H1 (cell line): ENCODE measurements around the gene RPRML. TPM values are rescaled to one million over a fixed set of nuclear protein-coding genes. Genes with fewer than 3 reads are reported as not detected.
A peak's percentile ranks its signal among the peaks of the same experiment; 100 is the strongest.

Experiments
- CTCF ChIA-PET: fragments of 300-600 bp; sonication (Branson Sonifier 250); formaldehyde crosslinking; loops from one replicate; lab custom pipeline; 2021; ENCODE audit not compliant: partially characterized antibody; lab: Charles Lee
- POLR2A ChIA-PET: fragments of 300-600 bp; sonication (Branson Sonifier 250); formaldehyde crosslinking; loops from one replicate; lab custom pipeline; 2021; ENCODE audit warnings: inconsistent platforms; ENCODE audit not compliant: partially characterized antibody; lab: Charles Lee
- DNase-seq, 2 experiments: peaks; one replicate each; pipeline versions ENCODE4 v3.0.0 to v3.0.0-alpha.2; 2010 to 2022; ENCODE audit warnings: low spot score in 2 of 2, low read depth in 1 of 2, mixed read lengths in 1 of 2
- FAIRE-seq: peaks from 2 replicates; lab custom pipeline; 2011; peaks lifted over from hg19 to GRCh38; lab: Jason Lieb, UNC
- H2AFZ ChIP-seq: 2 replicates; pipeline ENCODE4 v1.8.1; 2012; ENCODE audit warnings: low read length, inconsistent platforms
- H2AK5ac ChIP-seq: 2 replicates; pipeline ENCODE4 v1.6.1; 2013; ENCODE audit warnings: low read depth, low read length
- H2BK120ac ChIP-seq: replicated peaks from 2 replicates; pipeline ENCODE3; 2013; ENCODE audit warnings: low read depth, low read length, inconsistent platforms
- H2BK12ac ChIP-seq: 2 replicates; pipeline ENCODE4 v1.6.1; 2013; ENCODE audit warnings: low read depth, low read length
- H2BK15ac ChIP-seq: 2 replicates; pipeline ENCODE4 v1.6.1; 2013; ENCODE audit warnings: low read length
- H2BK20ac ChIP-seq: 2 replicates; pipeline ENCODE4 v1.6.1; 2013; ENCODE audit warnings: low read length
- H2BK5ac ChIP-seq: 2 replicates; pipeline ENCODE4 v1.6.1; 2013; ENCODE audit warnings: low read depth, low read length
- H3K14ac ChIP-seq: 2 replicates; pipeline ENCODE4 v1.6.1; 2013; ENCODE audit warnings: inconsistent platforms; ENCODE audit not compliant: insufficient read length
- H3K18ac ChIP-seq: 2 replicates; pipeline ENCODE4 v1.6.1; 2013; ENCODE audit warnings: low read length; ENCODE audit errors: extremely low read depth
- H3K23ac ChIP-seq: 2 replicates; pipeline ENCODE4 v1.6.1; 2013; ENCODE audit warnings: inconsistent platforms; ENCODE audit not compliant: insufficient read length
- H3K23me2 ChIP-seq: 2 replicates; pipeline ENCODE4 v1.6.1; 2013; ENCODE audit warnings: low read depth, low read length
- H3K27ac ChIP-seq: 2 replicates; pipeline ENCODE4 v1.6.1; 2011; ENCODE audit warnings: low read depth, low read length, inconsistent platforms
- H3K27me3 ChIP-seq, 4 experiments: replicated peaks in 1 of 4; 1 replicate in 1 of 4; 2 replicates in 3 of 4; pipeline versions ENCODE4 v1.6.1 to v1.8.1; 2011 to 2013; ENCODE audit warnings: low read length in 3 of 4, mild to moderate bottlenecking in 3 of 4, inconsistent platforms in 2 of 4, mixed read lengths in 2 of 4, moderate library complexity in 1 of 4; ENCODE audit not compliant: control insufficient read depth in 3 of 4, insufficient read depth in 3 of 4; ENCODE audit errors: extremely low read depth in 1 of 4
- H3K36me3 ChIP-seq, 4 experiments: 2 replicates each; pipeline versions ENCODE4 v1.6.1 to v1.8.1; 2011 to 2013; ENCODE audit warnings: mild to moderate bottlenecking in 4 of 4, low read length in 3 of 4, moderate library complexity in 2 of 4, control low read depth in 1 of 4, inconsistent platforms in 1 of 4; ENCODE audit not compliant: insufficient read depth in 4 of 4, control insufficient read depth in 2 of 4
- H3K4ac ChIP-seq: replicated peaks from 2 replicates; pipeline ENCODE3; 2013; ENCODE audit warnings: low read length, low read depth, mixed read lengths, inconsistent platforms; ENCODE audit not compliant: insufficient read length
- H3K4me1 ChIP-seq, 4 experiments: replicated peaks in 1 of 4; 1 replicate in 1 of 4; 2 replicates in 3 of 4; pipeline versions ENCODE4 v1.6.1 to v1.8.1; 2011 to 2013; ENCODE audit warnings: low read length in 3 of 4, inconsistent platforms in 2 of 4, mixed read lengths in 1 of 4; ENCODE audit not compliant: insufficient read depth in 4 of 4, control insufficient read depth in 3 of 4
- H3K4me2 ChIP-seq, 2 experiments: 2 replicates each; pipeline versions ENCODE4 v1.6.1 to v1.8.1; 2011 to 2013; ENCODE audit warnings: low read depth in 2 of 2, low read length in 2 of 2, control low read depth in 1 of 2, inconsistent platforms in 1 of 2, mild to moderate bottlenecking in 1 of 2; ENCODE audit not compliant: insufficient read depth in 1 of 2
- H3K4me3 ChIP-seq, 4 experiments: fragments of 200-600, 300-600 bp in 1 of 4; sonication (generic), shearing (Covaris generic), sonication (Bioruptor Twin) in 1 of 4; 2 replicates each; pipeline versions ENCODE4 v1.5.1 to v1.8.1; 2011 to 2016; ENCODE audit warnings: low read length in 4 of 4, low read depth in 3 of 4, control low read depth in 2 of 4, inconsistent platforms in 2 of 4, mild to moderate bottlenecking in 2 of 4, mixed read lengths in 1 of 4, moderate library complexity in 1 of 4; ENCODE audit not compliant: insufficient read depth in 2 of 4; ENCODE audit errors: extremely low read depth in 1 of 4
- H3K56ac ChIP-seq: replicated peaks from 2 replicates; pipeline ENCODE3; 2013; ENCODE audit warnings: low read depth, mild to moderate bottlenecking, mixed read lengths, low read length, inconsistent platforms; ENCODE audit not compliant: insufficient read length
- H3K79me1 ChIP-seq: 2 replicates; pipeline ENCODE4 v1.6.1; 2013; ENCODE audit warnings: low read depth, low read length, control low read depth
- H3K79me2 ChIP-seq, 2 experiments: 2 replicates each; pipeline versions ENCODE4 v1.6.1 to v1.8.1; 2012 to 2013; ENCODE audit warnings: low read length in 2 of 2, mild to moderate bottlenecking in 2 of 2, inconsistent platforms in 1 of 2; ENCODE audit not compliant: insufficient read depth in 2 of 2, control insufficient read depth in 1 of 2
- H3K9ac ChIP-seq, 4 experiments: replicated peaks in 1 of 4; 1 replicate in 1 of 4; 2 replicates in 3 of 4; pipeline versions ENCODE4 v1.6.1 to v1.8.1; 2011 to 2013; ENCODE audit warnings: low read depth in 3 of 4, low read length in 3 of 4, control low read depth in 2 of 4, mild to moderate bottlenecking in 2 of 4, moderate library complexity in 2 of 4, inconsistent platforms in 1 of 4; ENCODE audit errors: extremely low read depth in 1 of 4
- H3K9me3 ChIP-seq, 2 experiments: 2 replicates each; pipeline versions ENCODE4 v1.6.1 to v1.8.1; 2012 to 2013; ENCODE audit warnings: mild to moderate bottlenecking in 2 of 2, moderate library complexity in 2 of 2, control low read depth in 1 of 2, inconsistent platforms in 1 of 2, low read depth in 1 of 2, low read length in 1 of 2, mixed read lengths in 1 of 2; ENCODE audit not compliant: insufficient read depth in 2 of 2
- H4K20me1 ChIP-seq, 2 experiments: replicated peaks in 1 of 2; 2 replicates each; pipeline versions ENCODE3 to v1.8.1; 2011 to 2013; ENCODE audit warnings: inconsistent platforms in 2 of 2, low read length in 2 of 2, mild to moderate bottlenecking in 1 of 2; ENCODE audit not compliant: insufficient read depth in 2 of 2, control insufficient read depth in 1 of 2
- H4K5ac ChIP-seq: 2 replicates; pipeline ENCODE4 v1.6.1; 2013; ENCODE audit warnings: low read length, low read depth, mixed read lengths, inconsistent platforms; ENCODE audit not compliant: insufficient read length
- H4K8ac ChIP-seq: 2 replicates; pipeline ENCODE4 v1.8.0; 2013; ENCODE audit warnings: mild to moderate bottlenecking, moderate library complexity, low read length, inconsistent platforms; ENCODE audit not compliant: insufficient read depth; ENCODE audit errors: extremely low read depth
- H4K91ac ChIP-seq: replicated peaks from 2 replicates; pipeline ENCODE3; 2013; ENCODE audit warnings: low read length, mixed read lengths, inconsistent platforms; ENCODE audit not compliant: insufficient read length
- BRCA1 ChIP-seq: IDR thresholded peaks from 2 replicates; pipeline ENCODE4 v1.6.1; 2012; ENCODE audit warnings: low read depth, low read length, improper control_type of control experiment
- CBX8 ChIP-seq: fragments of 300-800, 300-1000 bp; sonication (generic); IDR thresholded peaks from 2 replicates; pipeline ENCODE4 v1.7.1; 2016; ENCODE audit warnings: low read depth, low read length, borderline replicate concordance
- E2F6 ChIP-seq: IDR thresholded peaks from 2 replicates; pipeline ENCODE4 v1.6.1; 2012; ENCODE audit warnings: inconsistent platforms
- KDM1A ChIP-seq: fragments of 200-600, 300-600 bp; sonication (generic); IDR thresholded peaks from 2 replicates; pipeline ENCODE4 v1.7.1; 2016; ENCODE audit warnings: mild to moderate bottlenecking, low read length, borderline replicate concordance
- MAX ChIP-seq: IDR thresholded peaks from 2 replicates; pipeline ENCODE4 v1.6.1; 2012; ENCODE audit warnings: inconsistent platforms
- NANOG ChIP-seq: IDR thresholded peaks from 2 replicates; pipeline ENCODE4 v1.6.1; 2011; ENCODE audit warnings: low read length, low read depth, mild to moderate bottlenecking, inconsistent platforms; ENCODE audit not compliant: insufficient read depth, poor library complexity, severe bottlenecking
- SIN3A ChIP-seq, 2 experiments: IDR thresholded peaks in 1 of 2; conservative IDR thresholded peaks in 1 of 2; 2 replicates each; pipeline ENCODE4 v1.6.1; 2011 to 2012; ENCODE audit warnings: low read length in 2 of 2, improper control_type of control experiment in 1 of 2, low read depth in 1 of 2, mild to moderate bottlenecking in 1 of 2
- YY1 ChIP-seq: IDR thresholded peaks from 2 replicates; pipeline ENCODE4 v1.6.1; 2011; ENCODE audit warnings: low read depth, mild to moderate bottlenecking, low read length
- WGBS, 2 experiments: shearing (Covaris generic) in 1 of 2; methylation state at CpG; one replicate each; pipeline versions ENCODE4 v1.1.6 to v1.1.7; 2013 to 2015; ENCODE audit warnings: low lambda C conversion rate in 2 of 2, mixed read lengths in 2 of 2, inconsistent platforms in 1 of 2, low coverage in 1 of 2, missing lambda C conversion rate in 1 of 2; ENCODE audit not compliant: insufficient replicate concordance in 2 of 2, insufficient coverage in 1 of 2, insufficient read length in 1 of 2; ENCODE audit errors: extremely low coverage in 1 of 2, missing lambda C conversion rate in 1 of 2; 5-methylcytosine and 5-hydroxymethylcytosine counted together
- polyA plus RNA-seq, 7 experiments: library from polyadenylated mRNA; depleted of rRNA in 3 of 7; stranded (reverse) in 5 of 7; unstranded in 2 of 7; fragments of >200 nt in 5 of 7; fragments of 200-250 nt in 2 of 7; gene quantifications; 1 replicate in 5 of 7; 2 replicates in 1 of 7; 4 replicates in 1 of 7; pipeline versions ENCODE4 v1.2.1 to v1.2.3, GENCODE V29; 2011 to 2013; ENCODE audit warnings: missing spikeins in 2 of 7, mixed read lengths in 2 of 7
- total RNA-seq: library from RNA; stranded (reverse); fragmentation: NEBNext Ultra II Directional; extraction: Animal tissue kit (Norgen Biotek cat#: 25700); gene quantifications from 2 replicates; pipeline ENCODE4 v1.2.1, GENCODE V29; 2021
- TF ChIP-seq, protein P1 (sequence below), 3 experiments: IDR thresholded peaks; 1 replicate in 2 of 3; 2 replicates in 1 of 3; pipeline versions ENCODE4 v1.5.1 to v1.6.1; 2011; ENCODE audit warnings: low read length in 3 of 3, mild to moderate bottlenecking in 3 of 3, inconsistent platforms in 2 of 3, low read depth in 1 of 3, moderate library complexity in 1 of 3; ENCODE audit not compliant: insufficient read depth in 1 of 3; ENCODE audit errors: control extremely low read depth in 1 of 3

The RPRML gene
- total and polyA plus RNA-seq, 2 of the 8 experiments (the other 6 are each of a cell fraction or from before 2014, with no cell fraction given): 3.5 to 5.5 TPM

- Histone ChIP-seq H3K4me1 (peaks cover 0 to 4% (median 1%) of the 10 kb centered on the region in 4 experiments; a peak in 3 of 7 replicates), H4K5ac (no peak overlapping the region), H2BK5ac (no peak overlapping the region), H3K23ac (no peak overlapping the region), H3K4ac (no peak overlapping the region), H2AFZ (no peak overlapping the region), H2BK20ac (no peak overlapping the region), H3K79me1 (no peaks in the 10 kb centered on the region), H3K4me2 (no peak overlapping the region), H4K91ac (no peak overlapping the region), H2BK12ac (no peak overlapping the region), H3K9me3 (no peaks in the 10 kb centered on the region), H3K18ac (no peak overlapping the region), H3K36me3 (no peaks in the 10 kb centered on the region), H2AK5ac (no peak overlapping the region), H3K56ac (no peak overlapping the region), H4K8ac (no peak overlapping the region), H3K14ac (no peak overlapping the region), H2BK15ac (no peak overlapping the region), H3K27ac (no peak overlapping the region), H3K23me2 (peaks cover 6% of the 10 kb centered on the region; the same call in 1 of the 2 replicates), H2BK120ac (no peak overlapping the region), H3K4me3 (no peak overlapping the region), H4K20me1 (no peaks in the 10 kb centered on the region), H3K79me2 (no peaks in the 10 kb centered on the region), H3K9ac (no peak overlapping the region), H3K27me3 (peaks cover 2 to 10% (median 8%) of the 10 kb centered on the region in 4 experiments)
- WGBS, 2 experiments: 69% methylated on average over 6 of the region's 6 CpGs; no CpG with 5 or more reads in 1 of the 2 experiments
- peak in 1 of 2 experiments; percentile 55 for DNase-seq
- ChIA-PET POLR2A (interaction anchor here (1.1 to 1.8 kb wide), 2 partner anchors 37 to 41 kb away, joined by 3 read pairs; no protein-coding TSS in a partner anchor), CTCF (interaction anchor here (1.1 to 2.4 kb wide), 5 partner anchors 10 to 149 kb away, joined by 3 to 14 read pairs (median 6); no protein-coding TSS in a partner anchor)
- FAIRE-seq: peak; percentile 55
- TF ChIP-seq SIN3A (conservative IDR thresholded peaks at IDR 0.05 in 1 of 2, IDR thresholded peaks at IDR 0.05 in 1 of 2; ENCODE audit: low read depth in 1 of 2, low read length in 2 of 2) (peak; percentile 60 to 74; a peak in 2 of 4 replicates), KDM1A (no peak), CBX8 (no peak), YY1 (peak; percentile 48; the same call in 1 of the 2 replicates), E2F6 (peak; percentile 62), MAX (peak; percentile 85), NANOG (no peak), BRCA1 (no peak)
- TF ChIP-seq, protein P1, sequence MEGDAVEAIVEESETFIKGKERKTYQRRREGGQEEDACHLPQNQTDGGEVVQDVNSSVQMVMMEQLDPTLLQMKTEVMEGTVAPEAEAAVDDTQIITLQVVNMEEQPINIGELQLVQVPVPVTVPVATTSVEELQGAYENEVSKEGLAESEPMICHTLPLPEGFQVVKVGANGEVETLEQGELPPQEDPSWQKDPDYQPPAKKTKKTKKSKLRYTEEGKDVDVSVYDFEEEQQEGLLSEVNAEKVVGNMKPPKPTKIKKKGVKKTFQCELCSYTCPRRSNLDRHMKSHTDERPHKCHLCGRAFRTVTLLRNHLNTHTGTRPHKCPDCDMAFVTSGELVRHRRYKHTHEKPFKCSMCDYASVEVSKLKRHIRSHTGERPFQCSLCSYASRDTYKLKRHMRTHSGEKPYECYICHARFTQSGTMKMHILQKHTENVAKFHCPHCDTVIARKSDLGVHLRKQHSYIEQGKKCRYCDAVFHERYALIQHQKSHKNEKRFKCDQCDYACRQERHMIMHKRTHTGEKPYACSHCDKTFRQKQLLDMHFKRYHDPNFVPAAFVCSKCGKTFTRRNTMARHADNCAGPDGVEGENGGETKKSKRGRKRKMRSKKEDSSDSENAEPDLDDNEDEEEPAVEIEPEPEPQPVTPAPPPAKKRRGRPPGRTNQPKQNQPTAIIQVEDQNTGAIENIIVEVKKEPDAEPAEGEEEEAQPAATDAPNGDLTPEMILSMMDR (IDR thresholded peaks at IDR 0.05; ENCODE audit: control extremely low read depth in 1 of 3, insufficient read depth in 1 of 3, low read depth in 1 of 3, low read length in 3 of 3): no peak
Observed at GRCh38 chr17:46983782-46984181, 4.7 kb upstream of the RPRML start.
